Measurements from ENCODE around the gene BCKDHA.

DNA sequence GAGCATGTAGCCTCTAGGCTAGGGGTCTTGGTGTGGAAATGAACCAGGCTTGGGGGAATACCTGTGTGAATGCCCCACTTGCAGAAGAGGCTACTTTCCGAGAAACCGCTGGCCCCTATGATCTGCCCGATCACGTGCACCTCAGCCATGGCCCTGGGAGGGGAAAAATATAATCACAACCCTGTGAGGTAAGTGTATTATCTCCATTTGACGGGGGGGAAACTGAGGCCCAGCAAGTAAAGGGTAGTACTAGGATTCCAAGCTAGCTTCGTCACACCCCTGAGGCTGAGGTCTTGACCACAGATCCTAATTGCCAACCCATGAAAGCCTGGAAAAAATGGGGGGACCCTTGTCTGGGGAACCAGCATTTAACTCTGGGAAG is 34.3 kb upstream of the BCKDHA start:
- TF ChIP-seq, protein P1, sequence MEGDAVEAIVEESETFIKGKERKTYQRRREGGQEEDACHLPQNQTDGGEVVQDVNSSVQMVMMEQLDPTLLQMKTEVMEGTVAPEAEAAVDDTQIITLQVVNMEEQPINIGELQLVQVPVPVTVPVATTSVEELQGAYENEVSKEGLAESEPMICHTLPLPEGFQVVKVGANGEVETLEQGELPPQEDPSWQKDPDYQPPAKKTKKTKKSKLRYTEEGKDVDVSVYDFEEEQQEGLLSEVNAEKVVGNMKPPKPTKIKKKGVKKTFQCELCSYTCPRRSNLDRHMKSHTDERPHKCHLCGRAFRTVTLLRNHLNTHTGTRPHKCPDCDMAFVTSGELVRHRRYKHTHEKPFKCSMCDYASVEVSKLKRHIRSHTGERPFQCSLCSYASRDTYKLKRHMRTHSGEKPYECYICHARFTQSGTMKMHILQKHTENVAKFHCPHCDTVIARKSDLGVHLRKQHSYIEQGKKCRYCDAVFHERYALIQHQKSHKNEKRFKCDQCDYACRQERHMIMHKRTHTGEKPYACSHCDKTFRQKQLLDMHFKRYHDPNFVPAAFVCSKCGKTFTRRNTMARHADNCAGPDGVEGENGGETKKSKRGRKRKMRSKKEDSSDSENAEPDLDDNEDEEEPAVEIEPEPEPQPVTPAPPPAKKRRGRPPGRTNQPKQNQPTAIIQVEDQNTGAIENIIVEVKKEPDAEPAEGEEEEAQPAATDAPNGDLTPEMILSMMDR (IDR thresholded peaks at IDR 0.05): no peak
- TF ChIP-seq POLR2A (IDR thresholded peaks at IDR 0.05): no peak

All from esophagus squamous epithelium (tissue), 4 donors.